Measurements from ENCODE around the gene WDR41.

DNA sequence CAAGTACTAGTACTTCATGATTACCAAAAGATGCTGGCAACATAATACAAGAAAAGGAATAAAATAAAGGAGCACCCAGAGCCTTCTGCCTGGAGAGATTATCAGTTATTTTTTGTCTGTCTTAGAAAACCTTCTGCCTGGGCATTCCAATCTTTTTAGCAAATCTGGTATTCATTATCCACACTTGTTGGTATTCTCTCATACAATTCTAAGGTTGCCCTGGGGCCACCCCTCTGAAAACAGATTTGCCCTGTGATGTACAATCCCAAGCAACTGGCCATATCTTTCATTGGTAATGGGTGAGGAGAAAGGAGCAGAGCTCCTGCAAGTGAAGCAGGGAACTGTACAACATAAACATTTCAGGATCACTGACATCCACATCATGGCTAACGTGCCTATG lies 47.8 kb downstream of the WDR41 start:
- TF ChIP-seq, protein P1, sequence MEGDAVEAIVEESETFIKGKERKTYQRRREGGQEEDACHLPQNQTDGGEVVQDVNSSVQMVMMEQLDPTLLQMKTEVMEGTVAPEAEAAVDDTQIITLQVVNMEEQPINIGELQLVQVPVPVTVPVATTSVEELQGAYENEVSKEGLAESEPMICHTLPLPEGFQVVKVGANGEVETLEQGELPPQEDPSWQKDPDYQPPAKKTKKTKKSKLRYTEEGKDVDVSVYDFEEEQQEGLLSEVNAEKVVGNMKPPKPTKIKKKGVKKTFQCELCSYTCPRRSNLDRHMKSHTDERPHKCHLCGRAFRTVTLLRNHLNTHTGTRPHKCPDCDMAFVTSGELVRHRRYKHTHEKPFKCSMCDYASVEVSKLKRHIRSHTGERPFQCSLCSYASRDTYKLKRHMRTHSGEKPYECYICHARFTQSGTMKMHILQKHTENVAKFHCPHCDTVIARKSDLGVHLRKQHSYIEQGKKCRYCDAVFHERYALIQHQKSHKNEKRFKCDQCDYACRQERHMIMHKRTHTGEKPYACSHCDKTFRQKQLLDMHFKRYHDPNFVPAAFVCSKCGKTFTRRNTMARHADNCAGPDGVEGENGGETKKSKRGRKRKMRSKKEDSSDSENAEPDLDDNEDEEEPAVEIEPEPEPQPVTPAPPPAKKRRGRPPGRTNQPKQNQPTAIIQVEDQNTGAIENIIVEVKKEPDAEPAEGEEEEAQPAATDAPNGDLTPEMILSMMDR (conservative IDR thresholded peaks at IDR 0.05; ENCODE audit: low read depth, low read length) = no peak
- TF ChIP-seq BHLHE40 (IDR thresholded peaks at IDR 0.05; ENCODE audit: low read depth, low read length) = no peak
- TF ChIP-seq RAD21 (IDR thresholded peaks at IDR 0.05; ENCODE audit: low read length) = no peak
- no peak for TF ChIP-seq POLR2A (IDR thresholded peaks at IDR 0.05; ENCODE audit: low read depth, low read length)
- TF ChIP-seq, protein P2, sequence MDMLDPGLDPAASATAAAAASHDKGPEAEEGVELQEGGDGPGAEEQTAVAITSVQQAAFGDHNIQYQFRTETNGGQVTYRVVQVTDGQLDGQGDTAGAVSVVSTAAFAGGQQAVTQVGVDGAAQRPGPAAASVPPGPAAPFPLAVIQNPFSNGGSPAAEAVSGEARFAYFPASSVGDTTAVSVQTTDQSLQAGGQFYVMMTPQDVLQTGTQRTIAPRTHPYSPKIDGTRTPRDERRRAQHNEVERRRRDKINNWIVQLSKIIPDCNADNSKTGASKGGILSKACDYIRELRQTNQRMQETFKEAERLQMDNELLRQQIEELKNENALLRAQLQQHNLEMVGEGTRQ (IDR thresholded peaks at IDR 0.05; ENCODE audit: low read depth, low read length) = no peak
- TF ChIP-seq MXI1 (IDR thresholded peaks at IDR 0.05; ENCODE audit: borderline replicate concordance, low read depth, low read length) = no peak
- TF ChIP-seq MAZ (IDR thresholded peaks at IDR 0.05; ENCODE audit: borderline replicate concordance, low read depth, low read length) = no peak
- TF ChIP-seq RFX5 (IDR thresholded peaks at IDR 0.05; ENCODE audit: low read depth, low read length) = no peak
- no peak for TF ChIP-seq SMC3 (IDR thresholded peaks at IDR 0.05; ENCODE audit: low read depth, low read length)
- no peak for TF ChIP-seq FOS (IDR thresholded peaks at IDR 0.05; ENCODE audit: low read depth, low read length)
- TF ChIP-seq, protein P3, sequence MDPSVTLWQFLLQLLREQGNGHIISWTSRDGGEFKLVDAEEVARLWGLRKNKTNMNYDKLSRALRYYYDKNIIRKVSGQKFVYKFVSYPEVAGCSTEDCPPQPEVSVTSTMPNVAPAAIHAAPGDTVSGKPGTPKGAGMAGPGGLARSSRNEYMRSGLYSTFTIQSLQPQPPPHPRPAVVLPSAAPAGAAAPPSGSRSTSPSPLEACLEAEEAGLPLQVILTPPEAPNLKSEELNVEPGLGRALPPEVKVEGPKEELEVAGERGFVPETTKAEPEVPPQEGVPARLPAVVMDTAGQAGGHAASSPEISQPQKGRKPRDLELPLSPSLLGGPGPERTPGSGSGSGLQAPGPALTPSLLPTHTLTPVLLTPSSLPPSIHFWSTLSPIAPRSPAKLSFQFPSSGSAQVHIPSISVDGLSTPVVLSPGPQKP (IDR thresholded peaks at IDR 0.05; ENCODE audit: borderline replicate concordance, low read depth, low read length) = no peak
- no peak for TF ChIP-seq MAFK (IDR thresholded peaks at IDR 0.05; ENCODE audit: low read depth, low read length)

Measured in IMR-90 (cell line).